ENCODE results near the gene PHLPP2.

DNA sequence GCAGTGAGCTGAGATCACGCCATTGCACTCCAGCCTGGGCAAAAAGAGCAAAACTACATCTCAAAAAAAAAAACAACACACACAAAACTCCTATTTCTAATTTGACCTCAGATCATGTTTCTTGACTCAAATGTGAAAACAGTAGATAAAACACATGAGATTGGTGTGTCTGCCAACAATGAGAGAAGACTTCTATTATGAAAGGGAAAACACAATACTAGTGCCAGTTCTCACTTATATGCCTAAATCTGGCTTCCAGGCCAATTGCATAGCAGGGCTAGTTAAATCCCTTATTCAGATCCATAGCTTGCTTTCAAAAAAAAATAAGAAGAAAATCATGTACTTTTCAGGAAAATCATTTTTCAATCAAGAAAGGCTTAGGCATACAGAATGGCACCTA is 44.7 kb upstream of the PHLPP2 start:
- TF ChIP-seq NFRKB (IDR thresholded peaks at IDR 0.05) (no peak), TARDBP (IDR thresholded peaks at IDR 0.05) (no peak)
